HepG2 (cell line): Measurements from ENCODE around the gene TTLL10. TPM values are rescaled to one million over a fixed set of nuclear protein-coding genes. Genes with fewer than 3 reads are reported as not detected.
A peak's percentile ranks its signal among the peaks of the same experiment; 100 is the strongest.

Experiments
- ATAC-seq: fragments of 200-7000 bp; cut with Tn5 transposase; 3 replicates; pipeline ENCODE4 v1.9.1; 2020; ENCODE audit warnings: mild to moderate bottlenecking, moderate library complexity
- BruUV-seq: library from RNA; stranded (reverse); fragments of 400-500 nt; replicated peaks from 2 replicates; lab custom pipeline; 2021; lab: Mats Ljungman, UMichigan
- CTCF ChIA-PET: fragments of 300-600 bp; formaldehyde crosslinking; extraction: SDS; loops from one replicate; lab custom pipeline; 2021; ENCODE audit warnings: low total read pairs, inconsistent platforms, low intra/inter-chr PET ratio; lab: Yijun Ruan, JAX
- POLR2A ChIA-PET: fragments of 350-600 bp; sonication (Branson Sonifier 250); formaldehyde crosslinking; loops from one replicate; lab custom pipeline; 2020; ENCODE audit warnings: antibody characterized with exemption, inconsistent platforms; lab: Yijun Ruan, JAX
- DNase-seq: peaks from one replicate; pipeline ENCODE4 v3.0.0-alpha.2; 2015; ENCODE audit warnings: low spot score
- FAIRE-seq: peaks from 3 replicates; lab custom pipeline; 2011; peaks lifted over from hg19 to GRCh38; lab: Jason Lieb, UNC
- H2AFZ ChIP-seq: one replicate; pipeline ENCODE4 v1.6.1; 2011; ENCODE audit warnings: low read length, inconsistent platforms
- H3K27ac ChIP-seq: fragments of 300-600 bp; 3 replicates; pipeline ENCODE4 v1.8.0; 2011; ENCODE audit warnings: mixed run types, mild to moderate bottlenecking, mixed read lengths, low read length, inconsistent platforms; ENCODE audit not compliant: insufficient read depth; ENCODE audit errors: extremely low read length
- H3K27me3 ChIP-seq, 2 experiments: fragments of 200-600 bp in 1 of 2; 2 replicates in 1 of 2; 3 replicates in 1 of 2; pipeline versions ENCODE4 v1.6.0 to v1.8.0; 2011; ENCODE audit warnings: low read length in 2 of 2, mild to moderate bottlenecking in 2 of 2, moderate library complexity in 2 of 2, inconsistent platforms in 1 of 2; ENCODE audit not compliant: insufficient read depth in 2 of 2, control insufficient read depth in 1 of 2
- H3K36me3 ChIP-seq, 2 experiments: fragments of 200-600 bp in 1 of 2; replicated peaks in 1 of 2; 2 replicates in 1 of 2; 3 replicates in 1 of 2; pipeline versions ENCODE4 v1.5.1 to v1.8.0; 2011; ENCODE audit warnings: low read length in 2 of 2, inconsistent platforms in 1 of 2; ENCODE audit not compliant: insufficient read depth in 2 of 2, control insufficient read depth in 1 of 2
- H3K4me1 ChIP-seq: 2 replicates; pipeline ENCODE4 v1.5.1; 2012; ENCODE audit warnings: low read length, inconsistent platforms; ENCODE audit not compliant: insufficient read depth
- H3K4me2 ChIP-seq: 2 replicates; pipeline ENCODE4 v1.6.0; 2011; ENCODE audit warnings: low read depth, low read length, inconsistent platforms
- H3K4me3 ChIP-seq, 3 experiments: fragments of 200-600 bp in 1 of 3; sonication (generic), shearing (Covaris generic) in 1 of 3; replicated peaks in 1 of 3; 2 replicates each; pipeline ENCODE4 v1.5.1; 2011 to 2016; ENCODE audit warnings: low read length in 3 of 3, inconsistent platforms in 2 of 3, low read depth in 2 of 3, mild to moderate bottlenecking in 2 of 3, control low read depth in 1 of 3, mixed read lengths in 1 of 3; ENCODE audit not compliant: insufficient read depth in 1 of 3
- H3K79me2 ChIP-seq: one replicate; pipeline ENCODE4 v1.6.1; 2011; ENCODE audit warnings: low read length, inconsistent platforms; ENCODE audit not compliant: insufficient read depth
- H3K9ac ChIP-seq: 2 replicates; pipeline ENCODE4 v1.6.0; 2011; ENCODE audit warnings: mild to moderate bottlenecking, low read depth, low read length, inconsistent platforms; ENCODE audit not compliant: insufficient read depth
- H3K9me3 ChIP-seq: 2 replicates; pipeline ENCODE4 v1.5.1; 2012; ENCODE audit warnings: mild to moderate bottlenecking, low read length
- H4K20me1 ChIP-seq: 2 replicates; pipeline ENCODE4 v1.6.0; 2011; ENCODE audit warnings: inconsistent platforms, mild to moderate bottlenecking, low read length, moderate library complexity; ENCODE audit not compliant: insufficient read depth
- AHR ChIP-seq: IDR thresholded peaks from 2 replicates; pipeline ENCODE4 v1.6.1; 2018; ENCODE audit warnings: missing genetic modification reagents, missing compliant biosample characterization
- CSRNP1 ChIP-seq: sonication (generic); formaldehyde crosslinking; IDR thresholded peaks from 2 replicates; pipeline ENCODE4 v1.8.1; 2023; ENCODE audit warnings: mild to moderate bottlenecking, missing genetic modification reagents
- ERF ChIP-seq: IDR thresholded peaks from 2 replicates; pipeline ENCODE4 v1.6.1; 2018; ENCODE audit warnings: missing biosample characterization, missing genetic modification reagents
- FOXK1 ChIP-seq: sonication (generic); formaldehyde crosslinking; IDR thresholded peaks from 2 replicates; pipeline ENCODE4 v1.4.0; 2020; ENCODE audit warnings: low read depth, missing genetic modification reagents, borderline replicate concordance
- MYC ChIP-seq: sonication (generic); formaldehyde crosslinking; IDR thresholded peaks from 2 replicates; pipeline ENCODE4 v1.9.0; 2021; ENCODE audit warnings: missing genetic modification reagents, borderline replicate concordance
- PAXIP1 ChIP-seq: sonication (generic); formaldehyde crosslinking; conservative IDR thresholded peaks from 2 replicates; pipeline ENCODE4 v1.4.0; 2020; ENCODE audit warnings: mild to moderate bottlenecking, missing genetic modification reagents, moderate library complexity
- RARA ChIP-seq: IDR thresholded peaks from 2 replicates; pipeline ENCODE4 v1.6.1; 2016; ENCODE audit warnings: missing genetic modification reagents, missing compliant biosample characterization
- SAP130 ChIP-seq: IDR thresholded peaks from 2 replicates; pipeline ENCODE4 v1.6.1; 2016; ENCODE audit warnings: low read depth
- SP5 ChIP-seq: IDR thresholded peaks from 2 replicates; pipeline ENCODE4 v1.6.1; 2016; ENCODE audit warnings: low read depth, borderline replicate concordance
- TFDP1 ChIP-seq: IDR thresholded peaks from 2 replicates; pipeline ENCODE4 v1.6.1; 2016; ENCODE audit warnings: missing compliant biosample characterization, missing genetic modification reagents, borderline replicate concordance
- TFE3 ChIP-seq: IDR thresholded peaks from 2 replicates; pipeline ENCODE4 v1.6.1; 2016
- ZBTB38 ChIP-seq: sonication (generic); formaldehyde crosslinking; IDR thresholded peaks from 2 replicates; pipeline ENCODE4 v1.5.1; 2020; ENCODE audit warnings: mild to moderate bottlenecking, missing genetic modification reagents
- ZNF878 ChIP-seq: sonication (generic); formaldehyde crosslinking; IDR thresholded peaks from 2 replicates; pipeline ENCODE4 v1.8.1; 2023; ENCODE audit warnings: mild to moderate bottlenecking, missing genetic modification reagents, moderate library complexity
- WGBS: methylation state at CpG from one replicate; pipeline ENCODE4 v1.1.6; 2017; ENCODE audit warnings: low lambda C conversion rate; 5-methylcytosine and 5-hydroxymethylcytosine counted together
- in situ Hi-C: cut with HindIII; loops from 2 replicates; pipeline ENCODE4 v1.10.0; 2017; ENCODE audit warnings: low pct_unique_long_range_greater_than_20kb; ENCODE audit not compliant: extremely low pct_ligation_motif_present
- intact Hi-C: fragments of 100-400 bp; cut with micrococcal nuclease; formaldehyde crosslinking; loops from one replicate; pipeline ENCODE4 v1.10.0; 2022; ENCODE audit not compliant: unreplicated experiment
- polyA plus RNA-seq, 8 experiments: library from polyadenylated mRNA; depleted of rRNA in 3 of 8; stranded (reverse) in 7 of 8; unstranded in 1 of 8; fragments of >200 nt; fragmentation: Illumina TruSeq in 4 of 8; extraction: Trizol in 4 of 8; gene quantifications; 2 replicates each; pipeline versions ENCODE4 v1.2.1 to v1.2.3, GENCODE V29; 2011 to 2016; ENCODE audit warnings: low read depth in 4 of 8, missing spikeins in 1 of 8, mixed read lengths in 1 of 8; ENCODE audit not compliant: insufficient read depth in 1 of 8
- total RNA-seq, 5 experiments: library from RNA; depleted of rRNA; stranded (reverse); fragments of >200 nt; fragmentation: Illumina TruSeq; extraction: Trizol; gene quantifications; 2 replicates each; pipeline ENCODE4 v1.2.3, GENCODE V29; 2016; ENCODE audit warnings: low read depth in 1 of 5

TTLL10 gene
- total and polyA plus RNA-seq, 2 of the 13 experiments (the other 11 are each of a cell fraction or from before 2014, with no cell fraction given), result not detected

- Histone ChIP-seq H3K79me2 (peaks cover 5% of the 10 kb centered on the region), H3K27me3 (no peaks in the 10 kb centered on the region), H3K4me3 (peak overlapping the region; percentile 18 to 61 (median 38)), H3K9me3 (no peaks in the 10 kb centered on the region), H2AFZ (no peak overlapping the region), H3K9ac (peak overlapping the region; percentile 53; the same call in 1 of the 2 replicates), H4K20me1 (no peaks in the 10 kb centered on the region), H3K36me3 (no peaks in the 10 kb centered on the region), H3K27ac (peak overlapping the region; percentile 44), H3K4me1 (peaks cover 60% of the 10 kb centered on the region), H3K4me2 (peak overlapping the region; percentile 93)
- in situ Hi-C loops, result no loop called here
- DNase-seq (peak; percentile 54), FAIRE-seq (peak; percentile 60), ATAC-seq (peak; percentile 19)
- intact Hi-C loops, result no loop called here
- CTCF ChIA-PET, result no interaction called here
- 18% methylated on average over 35 of the region's 43 CpGs for WGBS
- POLR2A ChIA-PET, result interaction anchor here (0.7 to 3.0 kb wide), 6 partner anchors 14 to 107 kb away, joined by 3 to 30 read pairs (median 6); partner anchors contain the start of gene C1orf159
- BruUV-seq, result no TSS peak
- TF ChIP-seq PAXIP1 (CRISPR knock-in tag) (0 out of 2 replicates have a peak, but pooled peaks have one; percentile 13), SAP130 (peak; percentile 63), ERF (0 out of 2 replicates have a peak, but pooled peaks have one; percentile 24), RARA (peak; percentile 16; the same call in 1 of the 2 replicates), AHR (CRISPR knock-in tag) (0 out of 2 replicates have a peak, but pooled peaks have one; percentile 21), TFDP1 (CRISPR knock-in tag) (peak; percentile 33; the same call in 1 of the 2 replicates), SP5 (CRISPR knock-in tag) (0 out of 2 replicates have a peak, but pooled peaks have one; percentile 16), ZBTB38 (CRISPR knock-in tag) (peak; percentile 46; the same call in 1 of the 2 replicates), ZNF878 (CRISPR knock-in tag) (no peak), CSRNP1 (CRISPR knock-in tag) (no peak), MYC (peak; percentile 20; the same call in 1 of the 2 replicates), TFE3 (peak; percentile 54; the same call in 1 of the 2 replicates), FOXK1 (CRISPR knock-in tag) (peak; percentile 60; the same call in 1 of the 2 replicates)
Measured at GRCh38 chr1:1130206-1131120, 43.2 kb upstream of the TTLL10 start.
